Natural killer cell (primary cell): ENCODE results near the gene JMJD1C. TPM values are rescaled to one million over a fixed set of nuclear protein-coding genes. Genes with fewer than 3 reads are reported as not detected.

Experiments
- ATAC-seq, 3 donors: fragments of 150-1000 bp in 2 of 3; fragments of 200-7000 bp in 1 of 3; cut with Tn5 transposase; 1 replicate in 1 of 3; 2 replicates in 2 of 3; pipeline ENCODE4 v1.10.0; 2021; ENCODE audit warnings: mild to moderate bottlenecking in 2 of 3, moderate library complexity in 2 of 3
- DNase-seq, 2 donors: peaks; one replicate each; pipeline versions ENCODE4 v3.0.0 to v3.0.0-alpha.2; 2013 to 2021; ENCODE audit warnings: mixed read lengths in 1 of 2
- H3K27ac ChIP-seq: one replicate; pipeline ENCODE4 v1.5.1; 2013; ENCODE audit warnings: mild to moderate bottlenecking, low read length
- H3K27me3 ChIP-seq: one replicate; pipeline ENCODE4 v1.6.1; 2013; ENCODE audit warnings: low read length; ENCODE audit not compliant: control insufficient read depth, insufficient read depth
- H3K36me3 ChIP-seq: one replicate; pipeline ENCODE4 v1.6.1; 2013; ENCODE audit warnings: low read length; ENCODE audit not compliant: control insufficient read depth, insufficient read depth
- H3K4me1 ChIP-seq: one replicate; pipeline ENCODE4 v1.6.1; 2013; ENCODE audit warnings: low read length; ENCODE audit not compliant: control insufficient read depth, insufficient read depth
- H3K4me3 ChIP-seq: one replicate; pipeline ENCODE4 v1.5.1; 2013; ENCODE audit warnings: low read length
- H3K9me3 ChIP-seq: one replicate; pipeline ENCODE4 v1.6.1; 2013; ENCODE audit warnings: low read length; ENCODE audit not compliant: control insufficient read depth, insufficient read depth
- H3K27ac Mint-ChIP-seq, 2 donors: one replicate each; pipeline ENCODE4 v1.8.0; 2022; ENCODE audit warnings: mild to moderate bottlenecking in 2 of 2, mixed read lengths in 2 of 2, moderate library complexity in 1 of 2
- H3K27me3 Mint-ChIP-seq, 2 donors: one replicate each; pipeline ENCODE4 v1.8.0; 2022; ENCODE audit warnings: low read depth in 2 of 2, mixed read lengths in 2 of 2
- H3K36me3 Mint-ChIP-seq: one replicate; pipeline ENCODE4 v1.8.0; 2022; ENCODE audit warnings: mixed read lengths
- H3K4me1 Mint-ChIP-seq, 2 donors: one replicate each; pipeline ENCODE4 v1.8.0; 2022; ENCODE audit warnings: mixed read lengths in 2 of 2
- H3K4me3 Mint-ChIP-seq: one replicate; pipeline ENCODE4 v1.8.0; 2022; ENCODE audit warnings: mild to moderate bottlenecking, moderate library complexity, mixed read lengths
- H3K9me3 Mint-ChIP-seq, 2 donors: one replicate each; pipeline ENCODE4 v1.8.0; 2022; ENCODE audit warnings: mixed read lengths in 2 of 2
- whole genome bisulfite sequencing: methylation state at CpG from one replicate; pipeline ENCODE4 v1.1.7; 2013; ENCODE audit warnings: missing lambda C conversion rate; ENCODE audit not compliant: insufficient coverage; 5-methylcytosine and 5-hydroxymethylcytosine counted together
- intact Hi-C: fragments of 100-400 bp; cut with micrococcal nuclease; formaldehyde crosslinking; loops from one replicate; pipeline ENCODE4 v1.14.2; 2022
- total RNA-seq, 4 donors: library from RNA; stranded (reverse); fragments of 120-200 nt in 1 of 4; gene quantifications; one replicate each; pipeline versions ENCODE4 v1.2.3 to v1.2.4, GENCODE V29; 2013 to 2022
- TF ChIP-seq, protein P1 (sequence below): fragments of 200-600 bp; IDR thresholded peaks from one replicate; pipeline ENCODE4 v1.8.0; 2022; ENCODE audit warnings: antibody characterized with exemption

The JMJD1C gene
- total RNA-seq, 3 donors from 2014 or later (not counting 1 experiment from before 2014, with no cell fraction given): 125 to 208 (median 156) TPM

- DNase-seq (no peak), ATAC-seq (no peak)
- Histone ChIP-seq H3K4me3 (no peak overlapping the region), H3K4me1 (no peaks in the 10 kb centered on the region), H3K27me3 (no peaks in the 10 kb centered on the region), H3K9me3 (no peaks in the 10 kb centered on the region), H3K27ac (no peak overlapping the region), H3K36me3 (no peaks in the 10 kb centered on the region)
- TF ChIP-seq, protein P1, sequence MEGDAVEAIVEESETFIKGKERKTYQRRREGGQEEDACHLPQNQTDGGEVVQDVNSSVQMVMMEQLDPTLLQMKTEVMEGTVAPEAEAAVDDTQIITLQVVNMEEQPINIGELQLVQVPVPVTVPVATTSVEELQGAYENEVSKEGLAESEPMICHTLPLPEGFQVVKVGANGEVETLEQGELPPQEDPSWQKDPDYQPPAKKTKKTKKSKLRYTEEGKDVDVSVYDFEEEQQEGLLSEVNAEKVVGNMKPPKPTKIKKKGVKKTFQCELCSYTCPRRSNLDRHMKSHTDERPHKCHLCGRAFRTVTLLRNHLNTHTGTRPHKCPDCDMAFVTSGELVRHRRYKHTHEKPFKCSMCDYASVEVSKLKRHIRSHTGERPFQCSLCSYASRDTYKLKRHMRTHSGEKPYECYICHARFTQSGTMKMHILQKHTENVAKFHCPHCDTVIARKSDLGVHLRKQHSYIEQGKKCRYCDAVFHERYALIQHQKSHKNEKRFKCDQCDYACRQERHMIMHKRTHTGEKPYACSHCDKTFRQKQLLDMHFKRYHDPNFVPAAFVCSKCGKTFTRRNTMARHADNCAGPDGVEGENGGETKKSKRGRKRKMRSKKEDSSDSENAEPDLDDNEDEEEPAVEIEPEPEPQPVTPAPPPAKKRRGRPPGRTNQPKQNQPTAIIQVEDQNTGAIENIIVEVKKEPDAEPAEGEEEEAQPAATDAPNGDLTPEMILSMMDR: no peak
- H3K36me3 Mint-ChIP-seq: no peaks in the 10 kb centered on the region
- H3K27ac Mint-ChIP-seq: no peak overlapping the region
- no peak overlapping the region for H3K4me3 Mint-ChIP-seq
- 100% methylated on average over 1 of the region's 3 CpGs for whole genome bisulfite sequencing
- no peaks in the 10 kb centered on the region for H3K27me3 Mint-ChIP-seq
- H3K4me1 Mint-ChIP-seq: peaks cover 29 to 37% of the 10 kb centered on the region in 2 donors
- no peaks in the 10 kb centered on the region for H3K9me3 Mint-ChIP-seq
- intact Hi-C loops: no loop called here
Measured at GRCh38 chr10:63373176-63373575, 92.6 kb downstream of the JMJD1C start.

DNA sequence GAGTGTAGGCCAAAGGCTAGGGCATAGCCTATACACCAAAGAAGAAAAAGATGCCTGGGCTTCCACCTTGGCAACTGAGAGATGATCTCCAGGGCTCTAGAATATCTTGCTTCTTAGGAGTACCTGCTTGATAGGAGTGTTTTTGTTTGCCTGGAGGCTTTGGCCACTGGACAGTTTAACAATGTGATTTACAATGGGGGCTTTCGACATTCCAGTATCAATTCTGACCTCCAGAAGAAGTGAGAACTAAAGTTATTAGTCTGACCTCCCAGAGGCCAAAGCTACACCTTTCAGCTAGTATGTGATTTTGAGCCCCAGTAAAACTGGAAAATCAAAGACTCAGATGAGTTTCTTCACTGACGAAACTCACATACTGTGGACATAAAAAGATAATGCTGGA lies 96.1 kb downstream of the JMJD1C start:
- no peak overlapping the region for H3K4me3 Mint-ChIP-seq
- ATAC-seq (no peak), DNase-seq (no peak)
- 100% methylated on average over 2 of the region's 2 CpGs for WGBS
- H3K36me3 Mint-ChIP-seq: no peaks in the 10 kb centered on the region
- no peaks in the 10 kb centered on the region for H3K9me3 ChIP-seq
- H3K4me1 ChIP-seq: no peaks in the 10 kb centered on the region
- no peak overlapping the region for H3K4me3 ChIP-seq
- H3K27me3 Mint-ChIP-seq: no peaks in the 10 kb centered on the region
- intact Hi-C loops: no loop called here
- no peaks in the 10 kb centered on the region for H3K9me3 Mint-ChIP-seq
- H3K27ac ChIP-seq: no peak overlapping the region
- H3K27me3 ChIP-seq: no peaks in the 10 kb centered on the region
- TF ChIP-seq, protein P1: no peak
- peaks cover 7 to 15% of the 10 kb centered on the region in 2 donors for H3K4me1 Mint-ChIP-seq
- H3K27ac Mint-ChIP-seq: no peak overlapping the region
- no peaks in the 10 kb centered on the region for H3K36me3 ChIP-seq

DNA sequence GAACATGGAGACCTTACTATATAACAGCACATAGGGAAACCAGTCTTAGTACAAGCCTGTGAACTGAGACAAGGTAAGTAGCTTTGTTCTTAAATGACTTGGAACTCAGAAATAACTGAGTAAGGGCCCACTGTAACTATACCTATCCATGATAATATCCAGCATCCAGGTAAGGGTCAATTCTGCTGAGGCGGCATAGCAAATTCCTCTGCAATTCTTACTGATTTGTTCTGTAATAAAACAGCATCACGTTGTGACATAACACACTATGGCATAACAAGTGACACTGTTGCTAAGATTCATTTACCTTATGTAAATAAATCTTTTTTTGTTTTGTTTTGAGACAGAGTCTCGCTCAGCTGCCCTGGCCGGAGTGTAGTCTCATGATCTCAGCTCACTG lies 97.4 kb downstream of the JMJD1C start:
- Mint-ChIP-seq H3K4me3 (no peak overlapping the region), H3K9me3 (no peaks in the 10 kb centered on the region), H3K27me3 (no peaks in the 10 kb centered on the region), H3K27ac (no peak overlapping the region), H3K4me1 (peaks cover 6% of the 10 kb centered on the region in 2 donors), H3K36me3 (no peaks in the 10 kb centered on the region)
- no peak for DNase-seq
- ATAC-seq: no peak
- TF ChIP-seq, protein P1: no peak
- H3K4me3 ChIP-seq: no peak overlapping the region
- 93% methylated on average over 4 of the region's 4 CpGs for WGBS
- H3K27me3 ChIP-seq: no peaks in the 10 kb centered on the region
- H3K36me3 ChIP-seq: no peaks in the 10 kb centered on the region
- no peak overlapping the region for H3K27ac ChIP-seq
- no peaks in the 10 kb centered on the region for H3K9me3 ChIP-seq
- no peaks in the 10 kb centered on the region for H3K4me1 ChIP-seq
- intact Hi-C loops: no loop called here

DNA sequence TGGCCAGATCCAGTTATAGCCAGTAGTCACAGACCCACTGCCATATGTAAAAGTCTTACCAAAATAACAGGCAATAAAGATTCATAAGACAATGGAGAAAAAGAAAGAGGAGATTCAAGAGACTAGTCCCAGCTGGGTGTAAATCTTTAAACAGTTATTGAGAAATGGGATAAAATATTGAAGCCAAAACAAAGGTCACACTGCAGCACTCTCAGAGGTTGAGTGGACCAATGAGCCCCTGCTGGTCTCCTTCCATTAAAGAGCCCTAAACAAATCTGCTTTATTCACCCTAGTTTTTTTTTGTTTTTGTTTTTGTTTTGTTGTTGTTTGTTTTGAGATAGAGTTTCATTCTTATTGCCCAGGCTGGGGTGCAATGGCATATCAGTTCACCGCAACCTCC lies 98.8 kb downstream of the JMJD1C start:
- Mint-ChIP-seq H3K9me3 (no peaks in the 10 kb centered on the region), H3K27me3 (no peaks in the 10 kb centered on the region), H3K36me3 (no peaks in the 10 kb centered on the region), H3K4me3 (no peak overlapping the region), H3K4me1 (no peaks in the 10 kb centered on the region), H3K27ac (no peak overlapping the region)
- WGBS: 100% methylated on average over 1 of the region's 1 CpG
- no peaks in the 10 kb centered on the region for H3K4me1 ChIP-seq
- no peaks in the 10 kb centered on the region for H3K36me3 ChIP-seq
- ATAC-seq: no peak
- H3K27ac ChIP-seq: no peak overlapping the region
- no peak overlapping the region for H3K4me3 ChIP-seq
- no peak for DNase-seq
- H3K27me3 ChIP-seq: no peaks in the 10 kb centered on the region
- intact Hi-C loops: no loop called here
- H3K9me3 ChIP-seq: no peaks in the 10 kb centered on the region
- TF ChIP-seq, protein P1: no peak
